Stimulated activated CD8-positive, alpha-beta memory T cell treated with anti-CD3 and anti-CD28 coated beads, Interleukin-7, amount 100 ng/mL, for 24 hours (primary cell): Measurements from ENCODE around the gene CACUL1.
"Not testable (repeated sequence)": the region's sequence is repeated elsewhere in the genome, so short reads cannot be mapped to it uniquely, and the experiment has no call there.

ENCODE experiments used
- DNase-seq: peaks from one replicate; pipeline ENCODE4 v3.0.0-alpha.2; 2020; ENCODE audit warnings: low read depth

CACUL1 gene

DNA sequence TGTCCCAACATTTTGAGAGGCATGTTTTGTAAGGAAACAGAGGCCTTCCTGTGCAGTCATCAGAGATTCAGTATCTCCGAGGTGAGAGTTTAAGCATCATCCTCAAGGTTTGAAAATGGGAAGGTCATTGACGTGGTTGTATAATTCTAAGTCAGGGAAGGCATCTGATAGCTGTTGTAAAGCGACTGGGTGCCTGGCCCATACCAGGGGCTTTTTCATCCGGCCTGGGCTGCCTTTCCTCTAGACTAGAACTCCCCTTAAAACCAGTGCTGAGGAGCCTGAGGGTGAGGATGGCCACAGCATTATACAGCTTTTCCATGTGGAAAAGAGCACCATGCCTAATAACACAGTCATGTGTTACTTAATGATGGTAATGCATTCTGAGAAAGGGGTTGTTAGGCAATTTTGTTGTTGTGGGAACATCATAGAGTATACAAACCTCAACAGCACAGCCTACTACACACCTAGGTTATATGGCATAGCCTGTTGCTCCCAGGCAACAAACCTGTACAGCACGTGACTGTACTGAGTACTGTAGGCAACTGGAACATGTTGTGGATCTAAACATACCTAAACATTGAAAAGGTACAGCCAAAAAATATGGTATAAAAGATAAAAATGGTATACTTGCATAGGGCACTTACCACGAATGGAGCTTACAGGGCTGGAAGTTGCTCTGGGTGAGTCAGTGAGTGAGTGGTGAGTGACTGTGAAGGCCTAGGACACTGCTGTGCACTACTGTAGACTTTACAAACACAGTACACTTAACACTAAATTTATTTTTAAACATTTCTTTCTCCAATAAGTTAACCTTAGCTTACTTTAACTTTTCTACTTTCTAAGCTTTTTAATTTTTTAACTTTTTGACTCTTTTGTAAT, 13.5 kb upstream of the CACUL1 start:
- no peak for DNase-seq

GRCh38 chr10:118767297-118768040, 12.7 kb upstream of the CACUL1 start:
- DNase-seq, result no peak

GRCh38 chr10:118764195-118764594, 9.4 kb upstream of the CACUL1 start:
- no peak for DNase-seq

- DNase-seq, result no peak
Measured at GRCh38 chr10:118763202-118763988, 8.6 kb upstream of the CACUL1 start.

- no peak for DNase-seq
Measured at GRCh38 chr10:118760265-118760664, 5.5 kb upstream of the CACUL1 start.

GRCh38 chr10:118758449-118758848, 3.7 kb upstream of the CACUL1 start:
- no peak for DNase-seq

GRCh38 chr10:118754229-118754555, 578 bp downstream of the CACUL1 start:
- peak; percentile 4 for DNase-seq

- no peak for DNase-seq
Measured at GRCh38 chr10:118753331-118754228, 1.2 kb downstream of the CACUL1 start.

DNA sequence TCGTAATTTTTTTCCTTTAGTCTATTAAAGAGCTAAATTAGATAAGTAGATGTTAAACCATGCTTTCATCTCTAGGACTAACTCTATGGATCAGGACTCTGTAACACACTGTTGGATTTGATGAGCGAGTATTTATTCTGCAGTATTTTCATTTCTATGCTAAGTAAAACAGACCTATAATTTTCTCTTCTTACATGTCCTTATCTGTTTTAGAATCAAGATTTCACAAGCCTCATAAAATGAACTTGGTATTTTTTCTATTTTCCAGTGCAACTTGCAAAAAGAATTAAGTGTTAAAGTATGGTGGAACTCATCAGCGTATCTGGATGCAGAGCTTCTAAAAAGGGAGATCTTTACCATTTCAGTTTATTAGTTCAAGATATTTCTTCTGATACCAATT, 2.4 kb downstream of the CACUL1 start:
- DNase-seq, result no peak

GRCh38 chr10:118751265-118751664, 3.5 kb downstream of the CACUL1 start:
- DNase-seq, result no peak

GRCh38 chr10:118748041-118748440, 6.7 kb downstream of the CACUL1 start:
- no peak for DNase-seq

DNA sequence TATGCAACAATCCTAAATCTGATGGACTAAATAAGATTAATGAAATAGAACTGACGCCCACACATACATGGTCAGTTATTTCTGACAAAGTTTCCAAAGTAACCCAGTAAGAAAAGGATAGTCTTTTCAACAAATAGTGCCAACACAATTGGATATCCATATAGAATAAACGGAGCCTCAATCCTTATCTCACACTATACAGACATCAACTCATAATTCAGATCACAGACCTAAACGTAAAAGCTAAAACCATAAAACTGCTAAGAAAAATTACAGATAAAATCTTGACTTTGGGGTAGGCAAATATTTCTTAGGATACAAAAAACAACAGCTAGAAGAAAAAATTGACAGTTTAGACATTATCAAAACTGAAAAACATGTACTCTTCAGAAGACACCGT, 8.5 kb downstream of the CACUL1 start:
- no peak for DNase-seq

- no peak for DNase-seq
Measured at GRCh38 chr10:118745056-118745455, 9.7 kb downstream of the CACUL1 start.

DNA sequence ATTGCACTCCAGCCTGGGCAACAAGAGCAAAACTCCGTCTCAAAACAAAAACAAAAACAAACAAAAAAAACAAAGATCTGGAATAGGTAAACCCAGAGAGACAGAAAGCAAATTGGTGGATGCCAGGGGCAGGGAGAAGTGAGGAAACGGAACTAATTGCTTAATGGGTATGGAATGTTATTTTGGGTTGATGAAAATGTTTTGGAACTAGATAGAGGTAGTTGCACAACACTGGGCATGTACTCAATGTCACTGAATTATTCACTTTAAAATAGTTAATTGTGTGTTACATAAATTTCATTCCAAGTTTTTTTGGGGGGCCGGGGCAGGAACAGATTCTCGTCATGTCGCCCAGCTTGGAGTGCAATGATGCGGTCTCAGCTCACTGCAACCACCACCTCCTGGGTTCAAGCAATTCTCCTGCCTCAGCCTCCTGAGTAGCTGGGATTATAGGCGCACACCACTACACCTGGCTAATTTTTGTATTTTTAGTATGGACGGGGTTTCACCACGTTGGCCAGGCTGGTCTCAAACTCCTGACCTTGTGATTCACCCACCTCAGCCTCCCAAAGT, 10.3 kb downstream of the CACUL1 start:
- not testable (repeated sequence) for DNase-seq

DNA sequence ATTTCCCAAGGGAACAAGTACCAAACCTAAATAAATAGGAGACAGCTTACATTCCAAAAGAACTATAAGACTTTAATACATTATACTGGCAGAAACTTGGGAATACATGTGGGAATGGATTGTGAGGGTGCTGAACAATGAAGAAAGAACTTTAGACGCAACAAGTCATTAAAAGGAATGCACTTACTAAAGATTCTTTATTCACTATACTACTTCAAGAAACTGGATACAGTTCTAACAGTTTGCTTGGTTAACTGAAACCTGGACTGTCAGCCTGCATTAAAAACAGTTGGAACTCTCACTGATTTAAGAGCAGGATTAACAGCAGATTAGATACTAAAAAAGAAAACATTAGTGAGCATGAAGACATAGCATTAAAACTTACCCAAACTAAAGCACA, 12.0 kb downstream of the CACUL1 start:
- no peak for DNase-seq

GRCh38 chr10:118742032-118742431, 12.7 kb downstream of the CACUL1 start:
- no peak for DNase-seq

DNA sequence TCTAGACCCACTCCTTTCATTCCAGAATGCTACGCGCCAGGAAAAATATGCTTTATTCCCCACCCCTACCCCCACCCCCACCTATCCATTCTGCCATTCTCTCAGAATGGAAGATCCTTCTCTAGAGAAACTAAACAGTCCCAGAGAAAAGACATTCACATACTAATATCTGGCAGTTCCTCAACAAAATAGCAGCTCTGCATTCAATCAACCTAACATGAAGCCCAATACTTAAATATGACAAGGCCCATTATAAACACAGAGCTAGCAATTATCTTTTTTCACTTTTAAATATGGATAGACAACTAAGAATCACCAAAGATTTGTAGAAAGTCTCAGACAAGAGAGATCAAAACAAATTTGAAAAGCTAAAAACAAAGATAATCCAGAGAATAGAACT, 16.4 kb downstream of the CACUL1 start:
- no peak for DNase-seq

DNA sequence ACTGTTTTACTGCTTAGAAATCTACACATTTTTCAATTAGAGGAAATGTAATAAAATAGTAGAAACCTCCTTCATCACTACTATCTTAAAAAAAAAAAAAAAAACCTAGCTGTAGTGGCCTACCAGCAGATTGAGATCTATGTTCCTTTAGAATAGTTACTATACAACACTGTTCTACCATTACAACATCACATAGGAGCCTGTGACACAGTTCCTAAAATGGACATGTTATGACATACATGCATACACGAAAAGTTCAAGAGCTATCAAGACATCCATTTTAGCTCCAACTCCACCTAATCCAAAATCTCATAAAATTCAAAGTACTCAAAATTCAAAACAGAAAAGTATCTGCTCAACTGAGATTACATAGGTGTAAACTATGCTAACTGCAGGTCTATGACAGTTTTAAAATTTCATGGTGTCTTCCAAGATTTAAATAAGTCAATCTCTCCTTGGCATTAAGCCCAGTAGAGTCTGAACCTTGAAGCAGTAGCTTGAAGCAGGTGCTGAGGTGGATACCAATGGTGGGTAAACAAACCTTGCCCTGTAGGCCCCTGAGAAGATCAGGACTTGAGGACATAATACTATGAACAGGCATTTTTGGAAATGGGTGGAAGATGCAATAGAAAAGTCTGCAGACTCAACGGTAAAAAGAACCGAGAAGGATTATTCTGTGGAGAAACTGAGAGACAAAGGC, 17.0 kb downstream of the CACUL1 start:
- no peak for DNase-seq

GRCh38 chr10:118735294-118735693, 19.5 kb downstream of the CACUL1 start:
- DNase-seq, result no peak

DNA sequence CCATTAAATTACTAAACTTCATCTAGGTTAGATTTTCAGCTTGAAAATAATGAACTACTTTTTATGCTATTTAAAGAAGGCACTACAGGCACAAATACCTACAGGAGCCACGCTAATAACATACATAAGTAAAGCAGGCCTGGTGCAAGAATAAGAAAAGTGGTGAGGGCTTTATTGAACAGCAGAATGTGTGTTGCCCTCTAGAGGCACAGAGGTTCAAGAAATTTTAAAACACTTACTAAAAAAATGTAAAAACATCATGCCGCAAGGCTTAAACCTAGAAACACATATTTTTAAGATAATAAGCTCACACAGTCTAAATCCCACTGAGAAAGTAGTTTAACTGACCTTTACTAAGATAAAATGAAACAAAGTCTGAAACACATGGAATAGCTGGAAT, 20.3 kb downstream of the CACUL1 start:
- DNase-seq, result no peak
